GM12878 (cell line): ENCODE measurements around the gene GNA15.

Experiments
- CTCF ChIP-seq, 3 experiments: IDR thresholded peaks in 2 of 3; conservative IDR thresholded peaks in 1 of 3; 2 replicates each; pipeline ENCODE4 v1.5.1; 2011; ENCODE audit warnings: low read depth in 3 of 3, low read length in 3 of 3, mild to moderate bottlenecking in 3 of 3, control low read depth in 2 of 3, moderate library complexity in 2 of 3, inconsistent platforms in 1 of 3, mixed read lengths in 1 of 3; ENCODE audit not compliant: control insufficient read depth in 2 of 3, insufficient read depth in 1 of 3; ENCODE audit errors: extremely low read depth in 1 of 3
- E4F1 ChIP-seq: fragments of 450-650 bp; IDR thresholded peaks from 2 replicates; pipeline ENCODE4 v1.6.1; 2018; ENCODE audit warnings: borderline replicate concordance, mild to moderate bottlenecking; ENCODE audit not compliant: partially characterized antibody
- MYC ChIP-seq: IDR thresholded peaks from 2 replicates; pipeline ENCODE4 v1.6.1; 2011; ENCODE audit warnings: mild to moderate bottlenecking, low read length, moderate library complexity, inconsistent platforms; ENCODE audit not compliant: insufficient read depth, insufficient replicate concordance, insufficient read length, severe bottlenecking
- YY1 ChIP-seq: IDR thresholded peaks from 2 replicates; pipeline ENCODE4 v1.6.1; 2011; ENCODE audit warnings: low read depth, mild to moderate bottlenecking, low read length
- ZNF274 ChIP-seq: IDR thresholded peaks from one replicate; pipeline ENCODE4 v1.8.0; 2011; ENCODE audit not compliant: insufficient read length, insufficient read depth

GRCh38 chr19:3213159-3213558 lies 77.3 kb downstream of the GNA15 start:
- TF ChIP-seq CTCF (IDR thresholded peaks at IDR 0.05 in 2 of 3, conservative IDR thresholded peaks at IDR 0.05 in 1 of 3; ENCODE audit: control insufficient read depth in 2 of 3, extremely low read depth in 1 of 3, insufficient read depth in 1 of 3, low read depth in 3 of 3, low read length in 3 of 3) (no peak), E4F1 (no peak), ZNF274 (no peak), MYC (no peak), YY1 (no peak)
